ENCODE data around the gene CARD11. TPM values are rescaled to one million over a fixed set of nuclear protein-coding genes. Genes with fewer than 3 reads are reported as not detected.

CARD11 gene
- total RNA-seq, 1 experiment from 2014 or later, result 0.57 TPM

- no peak for TF ChIP-seq CTCF (IDR thresholded peaks at IDR 0.05 in 2 of 3, conservative IDR thresholded peaks at IDR 0.05 in 1 of 3; ENCODE audit: borderline replicate concordance in 1 of 3, insufficient read depth in 1 of 3, low read depth in 2 of 3, low read length in 2 of 3)
- no peak for TF ChIP-seq SP1 (IDR thresholded peaks at IDR 0.05; ENCODE audit: low read depth)
- no peak for TF ChIP-seq RAD21 (IDR thresholded peaks at IDR 0.05; ENCODE audit: low read depth)
- no peak for TF ChIP-seq ZNF274 (IDR thresholded peaks at IDR 0.05; ENCODE audit: low read depth, low read length)
- TF ChIP-seq MAX (IDR thresholded peaks at IDR 0.05), result no peak
- no peak for TF ChIP-seq CBX3 (IDR thresholded peaks at IDR 0.05; ENCODE audit: low read depth)
- TF ChIP-seq POLR2A (IDR thresholded peaks at IDR 0.05; ENCODE audit: borderline replicate concordance, extremely low read depth, insufficient read depth, insufficient read length), result no peak
- no peak for TF ChIP-seq EGR1 (IDR thresholded peaks at IDR 0.05; ENCODE audit: low read depth)
Measured at GRCh38 chr7:2927592-2927991, 116.1 kb downstream of the CARD11 start (continued).

- H3K36me3 ChIP-seq (ENCODE audit: control insufficient read depth in 1 of 2, insufficient read depth in 2 of 2, low read length in 2 of 2), result no peaks in the 10 kb centered on the region
- H3K27me3 ChIP-seq (ENCODE audit: insufficient read depth, low read length), result peaks cover 1% of the 10 kb centered on the region; the same call in 1 of the 2 replicates
- H3K79me2 ChIP-seq (ENCODE audit: insufficient read depth, low read length), result no peaks in the 10 kb centered on the region
- no peak overlapping the region for H3K27ac ChIP-seq (ENCODE audit: low read depth, low read length)
- no TSS peak for BruUV-seq (replicated peaks)
- H4K20me1 ChIP-seq (ENCODE audit: insufficient read depth), result no peaks in the 10 kb centered on the region
- H2AFZ ChIP-seq (ENCODE audit: low read depth, low read length, poor library complexity, severe bottlenecking), result no peak overlapping the region
- H3K9ac ChIP-seq (ENCODE audit: low read length), result no peak overlapping the region
- CTCF ChIA-PET, result no interaction called here
- no peaks in the 10 kb centered on the region for H3K9me2 ChIP-seq (ENCODE audit: insufficient read depth)
- no peak overlapping the region for H3K4me2 ChIP-seq (ENCODE audit: low read length)
- no peak for DNase-seq (ENCODE audit: low read depth, low spot score)
- H3K4me1 ChIP-seq (ENCODE audit: control insufficient read depth in 1 of 2, insufficient read depth in 2 of 2, low read length in 2 of 2), result peaks cover 0 to 9% of the 10 kb centered on the region in 2 experiments; a peak in 1 of 4 replicates
- no peaks in the 10 kb centered on the region for H3K9me3 ChIP-seq (ENCODE audit: control insufficient read depth in 1 of 2, insufficient read depth in 1 of 2, low read depth in 1 of 2, low read length in 2 of 2)
- no peak for TF ChIP-seq SIN3A (IDR thresholded peaks at IDR 0.05; ENCODE audit: low read depth)
- TF ChIP-seq CTCF (IDR thresholded peaks at IDR 0.05 in 2 of 3, conservative IDR thresholded peaks at IDR 0.05 in 1 of 3; ENCODE audit: borderline replicate concordance in 1 of 3, insufficient read depth in 1 of 3, low read depth in 2 of 3, low read length in 2 of 3), result no peak
- TF ChIP-seq FOSL1 (IDR thresholded peaks at IDR 0.05; ENCODE audit: low read depth), result no peak
- TF ChIP-seq EGR1 (IDR thresholded peaks at IDR 0.05; ENCODE audit: low read depth), result no peak
- intact Hi-C loops (cut with micrococcal nuclease), result no loop called here
- H3K4me3 ChIP-seq (replicated peaks in 1 of 2; ENCODE audit: low read depth in 1 of 2, low read length in 2 of 2), result no peak overlapping the region
- no peak for ATAC-seq
- RAD21 ChIA-PET (ENCODE audit: low non-redundant PET in 1 of 2, low total read pairs in 2 of 2, uncharacterized antibody in 2 of 2, unreplicated experiment in 2 of 2), result no interaction called here
- POLR2A ChIA-PET, result no interaction called here
Measured at GRCh38 chr7:2926896-2927405, 116.7 kb downstream of the CARD11 start.
